ENCODE measurements around the gene TMEM250. TPM values are rescaled to one million over a fixed set of nuclear protein-coding genes. Genes with fewer than 3 reads are reported as not detected.

Gene TMEM250
- total RNA-seq = 51.2 and 70.4 TPM in 2 replicates

GRCh38 chr9:136118320-136119060, at the start of gene TMEM250:
Gene TMEM250, minus strand, starts transcription at chr9:136118875. Its CDS starts 1,975 bp downstream, at chr9:136116900.

GRCh38 chr9:136095070-136096058, 23.3 kb downstream of the TMEM250 start, which contains the start of gene NACC2:
Gene NACC2, minus strand, starts transcription at chr9:136095289. Its CDS starts 44,768 bp downstream, at chr9:136050521.

Other genes starting within 250 kb of the TMEM250 start
- gene CAMSAP1, start 211.3 kb downstream of the TMEM250 start, total RNA-seq = 20.8 and 31.2 TPM in 2 replicates
- gene UBAC1, start 157.5 kb downstream of the TMEM250 start, total RNA-seq = 17.9 and 31.8 TPM in 2 replicates
- gene NACC2, start 23.6 kb downstream of the TMEM250 start, total RNA-seq = 28.2 and 29.8 TPM in 2 replicates
- gene LHX3, start 86.3 kb upstream of the TMEM250 start, total RNA-seq = not detected in 2 replicates
- 12.5 and 19.3 TPM in 2 replicates for gene QSOX2, start 126.9 kb upstream of the TMEM250 start, total RNA-seq
- gene CCDC187, start 185.2 kb upstream of the TMEM250 start, total RNA-seq = not detected in 2 replicates
- 41.4 and 67.7 TPM in 2 replicates for gene GPSM1, start 208.7 kb upstream of the TMEM250 start, total RNA-seq
- 7.0 and 27.6 TPM in 2 replicates for gene DNLZ, start 244.9 kb upstream of the TMEM250 start, total RNA-seq